GM19455 (cell line): ENCODE measurements around the gene WWOX.
"Not testable (repeated sequence)": the region's sequence is repeated elsewhere in the genome, so short reads cannot be mapped to it uniquely, and the experiment has no call there.

Source experiments
- ATAC-seq: cut with Tn5 transposase; IDR thresholded peaks from one replicate; pipeline ENCODE4 v1.9.1; 2021; ENCODE audit not compliant: unreplicated experiment

The WWOX gene

DNA sequence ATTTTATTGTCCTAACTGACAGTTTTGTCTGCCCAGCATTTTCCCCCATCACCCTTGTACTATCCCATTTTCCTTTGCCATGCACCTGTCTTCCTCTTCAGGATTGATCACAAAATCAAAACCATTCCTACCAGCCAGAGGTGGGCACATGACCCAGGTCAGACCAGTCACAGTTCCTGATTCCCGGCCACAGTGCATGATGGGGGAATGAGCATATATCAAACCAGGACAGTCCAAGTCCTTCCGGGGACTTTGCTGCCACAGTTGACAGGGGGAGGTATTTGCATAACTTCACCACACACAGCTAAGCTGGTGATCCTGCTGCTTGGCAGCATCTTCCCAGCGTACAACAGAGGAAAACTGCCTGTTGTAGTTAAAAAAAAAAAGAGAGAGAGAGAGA lies 493.9 kb downstream of the WWOX start:
- no peak for ATAC-seq

DNA sequence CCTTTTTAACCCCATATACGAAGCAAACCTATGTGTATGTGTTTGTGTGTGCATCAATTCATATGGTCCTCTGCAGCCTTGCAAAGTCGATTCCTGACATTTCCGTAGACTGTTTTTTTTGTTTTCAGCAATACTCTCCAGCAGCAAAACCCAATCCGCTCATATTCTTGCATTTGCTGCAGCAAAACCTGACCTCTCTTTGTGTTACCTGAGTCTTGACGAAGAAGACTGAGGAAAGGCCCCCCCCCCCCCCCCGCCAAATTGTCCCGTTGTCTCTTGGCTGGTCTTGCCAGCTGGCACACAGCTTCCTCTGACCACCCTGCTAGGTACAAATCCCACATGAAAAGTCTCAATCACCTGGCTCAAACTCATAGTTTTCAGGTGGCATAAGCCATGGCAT lies 494.7 kb downstream of the WWOX start:
- no peak for ATAC-seq

DNA sequence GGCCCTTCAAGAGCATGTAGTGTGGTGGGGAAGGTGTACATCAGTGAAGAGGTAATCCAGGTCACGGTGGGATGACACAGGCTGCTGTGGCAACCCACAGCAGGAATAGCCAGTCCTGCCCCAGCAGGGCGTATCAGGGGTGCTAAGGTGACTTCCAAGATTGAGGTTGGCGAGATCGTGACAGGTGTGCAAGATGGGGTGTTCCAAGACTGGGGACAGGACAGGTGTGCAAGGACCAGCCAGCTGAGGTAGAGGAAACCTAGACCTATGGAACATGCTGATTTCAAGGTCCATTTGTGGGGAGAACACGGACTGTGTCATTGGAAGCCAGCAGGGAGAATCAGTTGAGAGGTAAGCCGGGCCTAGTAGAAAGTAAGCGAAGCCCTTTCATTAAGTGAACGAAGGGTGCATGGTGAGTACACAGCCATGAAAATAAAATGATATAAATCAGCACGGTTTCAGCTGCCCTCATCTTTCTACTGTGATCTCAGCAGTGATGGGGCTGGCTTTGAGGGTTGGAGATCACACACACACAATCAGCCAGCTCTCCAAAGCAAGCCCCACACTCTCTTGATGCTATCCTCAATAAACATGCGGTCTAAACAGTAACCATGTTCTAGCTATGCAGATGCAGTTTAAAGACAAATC lies 497.0 kb downstream of the WWOX start:
- no peak for ATAC-seq

DNA sequence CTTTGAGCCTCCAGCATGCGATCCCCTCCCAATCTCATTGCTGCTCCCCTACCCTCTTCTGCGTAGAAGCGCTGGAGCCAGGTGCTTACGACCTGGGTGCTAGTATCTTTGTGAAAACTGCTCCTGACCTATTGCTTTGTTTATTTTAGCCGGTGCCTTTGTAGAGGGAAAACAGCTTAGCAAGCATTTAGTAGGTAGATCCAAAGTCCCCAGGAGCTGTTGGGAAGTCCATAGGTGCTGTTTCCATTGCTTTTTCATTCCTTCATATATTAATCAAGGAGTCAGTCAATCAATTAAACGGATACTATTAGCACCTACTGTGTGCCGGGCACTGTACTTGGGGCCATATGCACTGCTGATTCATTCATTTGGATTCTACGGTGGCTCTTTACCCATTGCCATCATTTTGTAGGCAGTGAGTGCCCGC lies 497.6 kb downstream of the WWOX start:
- ATAC-seq, result no peak

DNA sequence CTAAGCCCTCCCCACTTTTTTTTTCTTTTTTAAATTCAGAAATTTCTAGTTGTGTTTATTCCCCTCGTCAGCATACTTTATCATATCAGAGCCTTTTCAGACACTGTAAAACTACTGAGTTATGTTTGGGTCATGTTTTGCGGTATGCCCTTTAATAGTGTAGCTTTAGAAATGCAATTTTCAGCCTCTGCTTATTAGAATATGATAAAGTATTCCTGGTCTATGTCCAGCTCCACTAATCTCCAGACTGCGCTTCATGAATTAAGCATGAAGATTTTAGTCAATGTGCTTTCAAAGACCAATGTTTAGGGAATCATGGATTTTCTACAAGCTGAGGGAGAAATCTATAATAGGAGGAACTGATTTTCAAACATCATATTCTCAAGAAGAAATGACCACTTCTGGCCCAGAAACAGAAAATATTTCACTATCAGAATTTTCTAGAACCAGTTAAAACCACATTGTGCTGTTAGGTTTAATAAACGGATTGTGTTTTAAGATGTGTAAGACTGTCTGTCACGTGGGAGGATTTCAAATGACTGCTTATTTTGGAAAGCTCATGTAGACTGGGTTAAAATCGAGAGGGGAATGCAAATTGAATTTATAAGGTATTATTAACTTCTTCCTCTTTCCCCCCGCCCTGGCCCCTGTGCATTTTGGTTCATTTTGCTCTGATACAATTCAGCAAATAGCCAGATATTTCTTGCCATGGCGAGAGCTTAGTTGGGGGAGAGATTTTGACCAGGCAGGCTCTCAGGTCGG lies 498.5 kb downstream of the WWOX start:
- no peak for ATAC-seq

DNA sequence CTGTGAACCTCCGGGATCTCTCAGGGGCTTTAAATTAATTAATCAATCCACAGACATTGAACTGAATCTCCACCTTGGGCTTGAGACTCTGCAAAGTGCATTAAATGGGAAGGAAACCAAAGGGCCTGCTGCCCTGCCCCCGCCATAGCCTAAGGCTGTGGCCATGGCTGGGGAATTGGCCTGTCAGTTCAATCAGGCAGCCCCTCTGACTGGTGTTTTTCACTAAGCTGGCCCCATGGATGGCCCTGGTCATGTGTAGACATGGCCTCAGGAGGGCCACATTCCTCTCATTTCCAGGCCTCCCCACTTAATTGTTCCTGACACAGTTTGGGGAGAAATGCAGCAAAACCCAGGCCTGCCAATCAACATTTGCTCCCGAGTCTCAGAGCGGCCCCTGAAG lies 499.8 kb downstream of the WWOX start:
- no peak for ATAC-seq

DNA sequence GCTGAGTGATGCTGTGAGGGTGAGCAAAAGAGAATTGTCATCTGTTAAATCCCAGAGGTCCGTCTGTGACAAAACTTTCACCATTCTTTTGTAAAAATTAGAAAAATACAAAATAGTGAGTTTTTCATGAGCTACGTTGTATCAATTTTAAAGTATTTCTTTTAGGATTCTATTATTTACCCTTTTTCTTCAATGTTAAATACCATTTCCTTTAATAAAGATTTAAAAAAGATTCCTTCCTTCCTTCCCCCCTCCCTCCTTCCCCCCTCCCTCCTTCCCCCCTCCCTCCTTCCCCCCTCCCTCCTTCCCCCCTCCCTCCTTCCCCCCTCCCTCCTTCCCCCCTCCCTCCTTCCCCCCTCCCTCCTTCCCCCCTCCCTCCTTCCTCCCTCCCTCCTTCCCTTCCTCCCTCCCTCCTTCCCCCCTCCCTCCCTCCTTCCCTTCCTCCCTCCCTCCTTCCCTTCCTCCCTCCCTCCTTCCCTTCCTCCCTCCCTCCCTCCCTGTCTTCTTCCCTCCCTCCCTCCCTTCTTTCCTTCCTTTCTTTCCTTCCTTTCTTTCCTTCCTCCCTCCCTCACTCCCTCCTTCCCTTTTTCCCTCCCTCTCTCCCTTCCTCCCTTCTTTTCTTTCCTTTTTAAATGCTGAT lies 505.1 kb downstream of the WWOX start:
- ATAC-seq, result not testable (repeated sequence)

DNA sequence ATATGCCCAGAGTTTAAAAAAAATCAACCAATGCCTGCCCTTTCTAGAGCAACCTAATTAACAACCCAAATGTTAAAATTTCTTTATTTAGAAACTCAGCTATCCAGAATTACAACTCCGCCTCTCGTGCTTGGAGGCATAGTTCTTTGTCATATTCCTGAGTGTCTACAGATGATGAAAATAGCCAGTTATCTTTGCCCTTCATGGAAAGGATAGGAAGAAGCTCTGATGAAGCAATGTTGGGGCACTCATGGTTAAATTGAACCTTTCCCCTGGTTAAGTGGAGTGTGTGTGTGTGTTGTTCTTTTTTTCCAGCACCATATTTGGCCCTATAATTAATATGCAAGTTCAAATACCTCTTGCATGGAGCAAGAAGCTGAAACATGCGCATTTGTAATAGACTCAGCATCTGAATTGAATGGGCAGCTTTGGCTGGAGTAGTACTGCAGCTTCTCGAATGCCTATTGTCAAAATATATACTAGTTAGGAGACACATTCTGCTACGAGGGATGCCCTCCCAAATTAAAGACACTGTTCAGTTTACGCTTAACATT lies 506.2 kb downstream of the WWOX start:
- ATAC-seq, result no peak

DNA sequence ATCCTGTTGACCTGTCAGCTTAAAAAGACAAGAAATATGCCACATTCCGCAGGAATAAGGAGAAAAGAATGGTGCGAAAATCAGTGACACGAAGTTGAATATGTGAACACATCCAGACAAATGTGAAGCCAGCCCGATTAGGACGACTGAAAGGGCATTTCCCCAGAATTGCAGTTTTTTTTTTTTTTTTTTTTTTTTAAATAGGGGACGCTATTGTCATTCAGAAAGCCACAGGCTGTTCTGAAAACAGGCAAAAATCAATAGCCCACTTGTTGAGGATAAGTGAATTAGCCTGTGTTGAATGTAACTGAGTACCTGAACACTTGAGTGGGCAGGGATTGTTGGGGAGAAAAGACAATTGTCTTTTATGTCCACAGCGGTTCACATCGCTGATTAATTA lies 507.1 kb downstream of the WWOX start:
- no peak for ATAC-seq

DNA sequence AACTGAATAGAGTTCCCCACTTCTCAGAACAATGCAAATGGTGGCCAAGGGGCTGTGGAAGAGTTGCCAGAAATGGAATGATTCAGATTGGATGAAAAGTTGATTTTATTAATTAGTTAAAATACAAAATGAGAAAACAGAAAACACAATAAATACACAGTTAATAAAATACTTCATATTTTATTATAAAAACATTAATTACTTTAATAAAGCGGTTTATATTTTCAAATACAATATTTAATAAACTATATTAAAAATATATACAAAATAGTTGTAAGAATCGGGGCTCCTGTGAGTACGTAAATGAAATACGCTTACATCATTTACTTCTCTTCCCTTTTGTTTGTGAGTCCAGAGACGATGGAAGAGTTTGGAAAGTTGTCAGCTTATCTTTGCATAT lies 507.6 kb downstream of the WWOX start:
- no peak for ATAC-seq

DNA sequence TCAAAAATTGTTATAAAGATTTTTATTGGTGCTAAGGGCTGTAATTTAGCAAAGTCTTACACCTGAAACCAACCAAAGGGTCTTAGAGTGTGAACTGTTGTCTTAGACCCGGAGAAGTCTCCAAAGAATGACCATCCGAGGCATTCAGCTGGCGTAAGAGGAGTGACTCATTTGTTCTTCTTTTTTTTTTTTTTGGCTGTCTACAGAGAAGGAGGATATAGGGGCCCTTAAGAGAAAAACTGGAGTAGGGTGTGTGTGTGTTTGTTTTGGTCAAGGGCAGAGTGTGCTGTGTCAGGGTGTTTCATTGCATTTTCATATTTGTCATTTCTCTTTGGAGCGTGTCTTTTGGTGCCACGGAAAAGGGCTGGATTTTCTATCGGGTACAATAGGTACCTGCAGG lies 508.0 kb downstream of the WWOX start:
- no peak for ATAC-seq

DNA sequence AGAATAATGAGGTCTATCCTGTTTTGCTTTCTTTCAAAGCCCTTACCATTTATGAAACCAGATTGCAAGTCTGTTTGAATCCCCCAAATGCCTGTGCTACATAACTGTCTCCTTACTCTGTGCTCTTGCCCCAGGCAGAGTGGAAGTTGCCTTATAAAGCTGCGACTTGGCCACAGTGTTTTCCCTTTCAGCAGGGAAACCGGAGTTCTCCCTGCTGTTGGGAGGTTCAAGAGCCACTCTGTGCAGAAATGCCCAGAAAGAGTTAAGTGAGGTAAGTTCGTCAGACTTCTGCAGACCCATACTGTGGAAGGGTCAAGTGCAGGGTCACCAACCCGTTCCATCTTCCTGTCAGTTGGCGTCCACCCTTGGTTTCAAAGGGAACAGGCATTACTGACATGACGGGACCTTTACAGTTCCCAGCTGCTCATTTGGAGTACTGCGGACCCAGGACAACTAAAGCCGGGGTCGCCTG lies 508.9 kb downstream of the WWOX start:
- ATAC-seq, result no peak

DNA sequence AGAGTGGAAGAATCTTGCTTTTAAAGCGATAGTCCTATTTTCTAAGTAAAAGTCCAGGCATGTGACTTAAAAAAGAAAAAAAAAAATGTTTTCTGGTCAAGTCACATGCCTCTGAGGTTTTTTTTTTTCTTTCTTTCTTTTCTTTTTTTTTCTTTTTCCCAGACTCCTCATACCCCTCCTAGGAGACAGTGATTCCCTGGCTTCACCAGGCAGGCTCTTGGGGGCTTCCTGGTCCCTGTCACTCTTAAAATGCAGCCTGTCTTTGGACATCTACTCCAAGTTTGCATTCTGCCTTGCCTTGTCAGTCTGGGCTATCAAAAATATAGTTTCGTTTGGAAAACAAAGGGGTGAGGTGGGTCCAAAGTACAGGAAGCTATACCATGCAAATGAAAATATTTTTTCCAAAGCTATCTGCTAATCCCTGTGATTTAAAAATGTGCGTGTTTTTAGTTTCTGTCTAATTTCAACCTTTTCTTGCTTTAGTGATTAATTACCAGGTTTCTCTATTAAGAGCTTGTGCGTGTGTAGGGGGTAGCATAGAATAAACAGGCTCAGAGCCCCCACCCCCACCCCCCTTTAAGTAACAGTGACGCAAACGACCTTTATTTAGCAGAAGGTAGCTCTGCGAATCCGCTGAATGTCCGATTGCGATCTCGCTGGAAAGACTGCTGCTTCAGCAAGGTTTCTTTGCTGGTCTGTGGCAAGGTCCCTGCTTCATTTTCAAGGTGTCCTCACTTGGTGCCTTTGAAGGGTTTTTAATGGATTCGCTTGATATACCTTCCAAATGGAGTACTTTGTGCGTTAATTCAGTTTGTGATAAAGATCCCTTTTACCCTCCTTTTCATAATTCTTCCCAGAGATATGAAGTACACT lies 510.2 kb downstream of the WWOX start:
- no peak for ATAC-seq

DNA sequence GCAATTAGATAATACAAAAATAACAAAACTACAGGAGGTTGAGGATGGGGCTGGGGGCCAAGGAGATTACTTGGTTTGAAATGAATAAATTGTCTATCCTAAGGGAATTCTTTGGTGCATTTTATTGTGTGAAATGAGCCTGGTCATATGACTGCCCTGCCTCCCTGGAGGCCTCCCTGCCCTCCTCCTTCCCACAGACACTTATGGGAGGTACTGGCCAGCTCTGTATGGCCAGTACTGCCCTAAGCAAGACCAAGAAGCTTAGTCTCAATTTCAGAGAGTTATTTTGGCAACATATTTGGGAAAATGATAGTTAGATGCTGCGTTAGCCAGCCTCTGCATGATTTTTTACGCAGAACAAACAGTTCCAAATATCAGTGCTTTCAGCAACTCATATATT lies 511.9 kb downstream of the WWOX start:
- no peak for ATAC-seq

DNA sequence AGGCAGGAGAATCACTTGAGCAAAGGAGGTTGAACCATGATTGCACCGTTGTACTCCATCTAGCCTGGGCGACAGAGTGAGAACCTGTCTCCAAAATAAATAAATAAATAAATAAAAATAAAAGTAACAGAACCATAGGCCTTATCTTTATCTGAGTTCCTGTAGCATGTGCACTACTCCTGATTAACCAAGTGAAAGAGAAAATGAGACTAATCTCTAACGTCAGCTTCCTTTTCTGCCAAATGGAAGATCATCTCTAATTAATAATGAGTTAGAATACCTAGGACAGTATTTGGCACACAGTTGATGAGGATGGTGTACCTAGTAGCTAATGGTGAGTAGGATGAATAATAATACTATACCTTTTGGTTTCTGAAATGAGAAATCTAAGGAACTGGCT lies 520.4 kb downstream of the WWOX start:
- ATAC-seq, result no peak

DNA sequence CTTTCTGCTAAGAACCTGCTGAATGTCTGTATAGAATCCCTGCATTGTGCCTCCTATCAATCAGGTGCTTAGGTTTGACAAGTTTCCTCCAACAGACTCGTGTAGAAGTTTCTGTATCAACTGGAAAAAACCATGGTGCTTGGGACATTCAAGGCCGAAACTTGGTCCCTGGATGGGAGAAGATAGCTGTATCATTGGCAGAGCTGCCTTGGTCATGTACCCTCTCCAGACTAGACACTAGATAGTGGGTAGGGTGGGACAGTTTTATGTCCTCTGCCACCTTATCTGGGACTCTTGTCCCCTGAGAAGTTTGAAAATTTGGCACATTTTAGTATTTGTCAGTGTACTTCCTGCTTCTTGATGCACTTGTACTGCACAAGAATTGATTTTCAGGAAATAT lies 520.8 kb downstream of the WWOX start:
- ATAC-seq, result no peak

DNA sequence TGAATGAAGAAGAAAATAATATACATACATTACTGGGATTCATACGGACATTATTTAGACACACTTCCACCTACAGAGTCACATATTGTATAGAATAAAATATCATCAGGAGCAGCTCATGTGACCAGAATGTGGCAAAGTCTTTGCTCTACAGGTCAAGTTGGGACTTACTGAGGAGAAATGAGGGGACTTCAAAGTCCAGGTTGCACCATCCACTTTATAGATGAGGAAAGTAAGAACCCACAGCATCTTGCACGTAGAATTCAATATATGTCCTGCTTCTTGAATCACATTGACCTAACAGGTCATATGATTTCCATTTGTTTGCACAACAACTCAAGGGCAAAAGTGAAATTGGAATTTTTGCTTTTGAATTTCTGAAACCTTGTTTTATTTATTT lies 524.3 kb downstream of the WWOX start:
- no peak for ATAC-seq

DNA sequence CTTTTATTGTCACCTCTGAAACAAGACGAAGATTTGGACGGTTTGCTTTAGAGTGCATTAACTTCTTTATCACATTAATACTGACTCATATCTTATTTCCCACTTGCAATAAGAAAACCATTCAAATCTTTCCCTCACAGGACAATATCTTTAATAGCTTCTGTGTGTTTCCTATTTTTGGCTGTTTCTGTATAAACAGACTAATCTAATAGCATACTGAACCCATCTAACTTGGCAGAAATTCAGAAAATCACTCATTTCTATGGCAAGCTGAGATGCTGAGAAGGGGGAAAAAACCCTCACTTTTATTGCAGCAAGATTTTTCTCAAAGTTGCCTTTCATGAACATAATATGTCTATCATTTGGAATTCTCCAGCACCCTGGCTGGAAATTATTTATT lies 524.9 kb downstream of the WWOX start:
- no peak for ATAC-seq

DNA sequence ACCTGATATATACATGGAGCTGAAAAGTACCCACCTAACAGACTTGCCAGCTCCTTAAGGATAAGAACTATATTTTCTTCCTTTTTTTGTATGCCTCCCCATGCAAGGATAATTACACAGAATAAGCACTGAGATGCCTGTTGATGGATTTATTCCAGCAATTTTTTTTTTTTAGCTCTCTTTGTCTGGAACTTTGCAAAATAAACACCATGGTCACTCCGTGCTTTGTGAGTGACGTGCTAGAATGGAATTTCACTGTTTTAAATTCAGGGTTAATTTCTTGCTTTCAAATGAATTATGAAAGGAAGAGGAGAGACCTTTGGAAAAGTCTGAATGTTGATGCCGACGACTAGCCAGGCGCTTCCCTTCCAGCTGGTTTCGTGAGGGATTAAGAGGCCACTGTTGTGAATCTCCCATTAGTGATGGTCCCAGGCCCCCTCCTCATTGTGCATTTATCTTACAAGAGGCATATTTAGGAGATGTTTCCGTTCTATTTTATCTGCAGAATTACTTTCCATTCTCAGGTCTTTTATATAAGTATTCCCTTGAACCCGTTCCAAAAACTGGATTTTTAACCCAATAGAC lies 529.1 kb downstream of the WWOX start:
- no peak for ATAC-seq

DNA sequence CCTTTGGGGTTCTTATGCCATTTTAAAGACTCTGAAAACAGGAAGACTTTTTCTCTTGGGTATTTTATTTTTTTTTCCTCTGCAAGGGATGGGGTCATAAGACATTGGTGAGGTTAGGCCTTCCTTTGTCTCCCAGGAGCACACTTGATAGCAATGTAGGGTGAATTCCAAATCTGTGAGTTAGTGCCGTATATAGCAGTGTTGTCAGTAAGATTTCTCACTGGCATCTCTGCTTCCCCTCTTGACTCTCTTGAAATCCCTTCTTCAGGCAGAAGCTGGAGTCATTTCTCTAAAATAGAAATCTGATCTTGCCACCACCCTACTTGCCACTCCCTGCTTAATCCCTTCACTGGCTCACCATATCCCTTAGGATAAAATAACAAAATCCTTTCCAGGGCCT lies 529.7 kb downstream of the WWOX start:
- no peak for ATAC-seq

DNA sequence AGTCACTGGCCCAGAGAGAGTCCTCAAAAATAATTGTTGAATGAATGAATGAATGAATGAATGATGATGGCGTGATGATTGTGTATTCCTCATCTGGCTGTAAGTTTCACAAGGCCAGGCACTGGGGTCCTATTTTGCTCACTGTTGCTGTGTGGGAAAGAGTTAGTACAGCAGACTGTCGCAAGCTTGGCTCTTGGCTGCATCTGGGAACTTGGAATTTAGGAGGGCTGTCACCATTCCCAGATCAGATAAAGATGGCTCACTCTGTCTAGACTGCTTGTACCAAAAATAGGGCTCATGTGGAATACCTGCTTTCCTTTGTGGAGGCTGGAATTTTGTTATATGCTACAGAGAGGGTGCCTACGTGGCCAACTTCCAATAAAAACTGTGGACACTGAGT lies 530.6 kb downstream of the WWOX start:
- no peak for ATAC-seq
